K562 (cell line): ENCODE results near the gene H3-3A.

Source experiments
- CBX5 ChIP-seq: IDR thresholded peaks from 2 replicates; pipeline ENCODE4 v1.6.1; 2014; ENCODE audit warnings: low read depth, borderline replicate concordance
- CREM ChIP-seq: IDR thresholded peaks from 2 replicates; pipeline ENCODE4 v1.6.1; 2014; ENCODE audit warnings: antibody characterized with exemption, low read depth
- EGR1 ChIP-seq: fragments of 450-650 bp; conservative IDR thresholded peaks from 2 replicates; pipeline ENCODE4 v1.6.1; 2017; ENCODE audit warnings: mild to moderate bottlenecking
- EZH2 ChIP-seq: IDR thresholded peaks from 2 replicates; pipeline ENCODE4 v1.6.1; 2012; ENCODE audit warnings: low read depth, mild to moderate bottlenecking, inconsistent platforms, low read length, borderline replicate concordance
- KDM2B ChIP-seq: fragments of 250-450 bp; sonication (Bioruptor Pico); IDR thresholded peaks from 2 replicates; pipeline ENCODE4 v1.8.0; 2021; ENCODE audit warnings: mild to moderate bottlenecking, moderate library complexity
- POLR2A ChIP-seq: fragments of 450-650 bp; conservative IDR thresholded peaks from 2 replicates; pipeline ENCODE4 v1.6.1; 2016
- RREB1 ChIP-seq: fragments of 250-450 bp; sonication (Bioruptor Pico); IDR thresholded peaks from 2 replicates; pipeline ENCODE4 v1.4.0; 2020
- ZBTB7A ChIP-seq: IDR thresholded peaks from 2 replicates; pipeline ENCODE4 v1.6.1; 2011; ENCODE audit warnings: low read depth, mild to moderate bottlenecking, low read length, moderate library complexity, borderline replicate concordance; ENCODE audit not compliant: control insufficient read depth

DNA sequence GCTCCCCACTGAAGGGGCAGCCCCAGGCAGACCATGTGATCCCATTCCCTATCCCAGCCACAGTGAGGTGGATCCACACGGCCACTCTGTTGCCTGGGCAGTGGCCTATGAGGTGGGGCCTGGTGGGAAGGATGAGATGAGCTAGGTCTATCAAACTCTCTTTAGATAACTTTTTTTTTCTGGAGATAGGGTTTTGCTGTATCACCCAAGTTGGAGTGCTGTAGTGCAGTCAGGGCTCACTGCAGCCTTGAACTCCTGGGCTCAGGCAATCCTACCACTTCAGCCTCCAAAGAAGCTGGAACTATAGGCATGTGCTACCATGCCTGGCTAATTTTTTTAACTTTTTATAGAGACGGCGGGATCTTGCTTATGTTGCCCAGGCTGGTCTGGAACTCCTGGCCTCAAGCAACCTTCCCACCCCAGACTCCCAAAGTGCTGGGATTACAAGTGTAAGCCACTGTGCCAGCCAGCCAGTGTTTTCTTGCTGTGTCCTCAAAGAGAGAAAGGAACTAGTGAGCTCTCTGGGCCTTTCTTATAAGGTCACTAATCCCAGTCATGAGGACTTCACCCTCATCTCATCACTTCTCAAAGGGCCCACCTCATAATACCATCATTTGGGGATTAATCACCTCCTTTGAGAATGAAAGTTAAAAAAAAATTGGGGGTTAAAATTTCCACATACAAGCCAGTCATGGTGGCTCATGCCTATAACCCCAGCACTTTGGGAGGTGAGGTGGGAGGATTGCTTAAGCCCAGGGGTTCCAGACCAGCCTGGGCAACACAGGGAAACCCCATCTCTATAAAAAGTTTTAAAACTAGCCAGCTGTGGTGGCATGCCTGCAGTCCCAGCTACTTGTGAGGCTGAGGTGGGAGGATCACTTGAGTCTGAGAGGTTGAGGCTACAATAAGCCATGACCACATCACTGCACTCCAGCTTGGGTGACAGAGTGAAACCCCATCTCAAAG lies 36.6 kb downstream of the H3-3A start:
- TF ChIP-seq CBX5 (no peak), CREM (no peak), KDM2B (no peak), RREB1 (CRISPR knock-in tag) (no peak), ZBTB7A (no peak), EZH2 (no peak), POLR2A (no peak), EGR1 (no peak)
